Fibroblast of villous mesenchyme (primary cell): ENCODE measurements around the gene DHCR24. TPM values are rescaled to one million over a fixed set of nuclear protein-coding genes. Genes with fewer than 3 reads are reported as not detected.

Experiments
- DNase-seq: peaks from one replicate; pipeline ENCODE4 v3.0.0-alpha.2; 2010; ENCODE audit warnings: low read depth
- H3K4me3 ChIP-seq: 2 replicates; pipeline ENCODE4 v1.5.1; 2011; ENCODE audit warnings: low read depth, mild to moderate bottlenecking, low read length
- CTCF ChIP-seq: IDR thresholded peaks from 2 replicates; pipeline ENCODE4 v1.5.1; 2012; ENCODE audit warnings: low read depth, mild to moderate bottlenecking, low read length; ENCODE audit not compliant: insufficient read depth
- total RNA-seq: library from RNA; depleted of rRNA; stranded (reverse); fragments of >200 nt; gene quantifications from 2 replicates; pipeline ENCODE4 v1.2.3, GENCODE V29; 2012

The DHCR24 gene
- total RNA-seq, 1 donor, result 297 TPM

- no peak for TF ChIP-seq CTCF
- H3K4me3 ChIP-seq, result no peak overlapping the region
- DNase-seq, result no peak
Measured at GRCh38 chr1:54904476-54905048, 17.6 kb upstream of the DHCR24 start.

GRCh38 chr1:54894271-54894670 is 7.3 kb upstream of the DHCR24 start:
- DNase-seq, result no peak
- no peak overlapping the region for H3K4me3 ChIP-seq

GRCh38 chr1:54892586-54892985 is 5.6 kb upstream of the DHCR24 start:
- DNase-seq, result no peak
- TF ChIP-seq CTCF, result no peak
- no peak overlapping the region for H3K4me3 ChIP-seq

More at GRCh38 chr1:54894271-54894670, 7.3 kb upstream of the DHCR24 start:
- no peak for TF ChIP-seq CTCF

GRCh38 chr1:54889132-54889725 is 2.2 kb upstream of the DHCR24 start:
- no peak for DNase-seq
- no peak for TF ChIP-seq CTCF
- no peak overlapping the region for H3K4me3 ChIP-seq

- TF ChIP-seq CTCF, result no peak
- H3K4me3 ChIP-seq, result no peak overlapping the region
- DNase-seq, result no peak
Measured at GRCh38 chr1:54888080-54888733, 1.2 kb upstream of the DHCR24 start.

- DNase-seq, result no peak
- no peak for TF ChIP-seq CTCF
- peak overlapping the region; percentile 92 for H3K4me3 ChIP-seq
Measured at GRCh38 chr1:54887665-54888071, 673 bp upstream of the DHCR24 start.
